Erythroblast (primary cell): ENCODE data around the gene TBL2.

Experiments
- GATA1 ChIP-seq: IDR thresholded peaks from 2 replicates; pipeline ENCODE4 v1.6.1; 2011; ENCODE audit warnings: low read depth, mild to moderate bottlenecking, control low read depth, low read length, moderate library complexity
- POLR2A ChIP-seq: IDR thresholded peaks from 2 replicates; pipeline ENCODE4 v1.6.1; 2011; ENCODE audit warnings: mild to moderate bottlenecking, low read length

GRCh38 chr7:73572767-73573186, 5.6 kb downstream of the TBL2 start:
- TF ChIP-seq POLR2A = no peak
- TF ChIP-seq GATA1 = no peak
